Stimulated activated CD4-positive, alpha-beta T cell treated with anti-CD3 and anti-CD28 coated beads, Interleukin-4, amount 100 ng/mL, for 24 hours (primary cell): ENCODE measurements around the gene MAP3K21.

ENCODE experiments used
- DNase-seq: peaks from one replicate; pipeline ENCODE4 v3.0.0-alpha.2; 2020

Gene MAP3K21

DNA sequence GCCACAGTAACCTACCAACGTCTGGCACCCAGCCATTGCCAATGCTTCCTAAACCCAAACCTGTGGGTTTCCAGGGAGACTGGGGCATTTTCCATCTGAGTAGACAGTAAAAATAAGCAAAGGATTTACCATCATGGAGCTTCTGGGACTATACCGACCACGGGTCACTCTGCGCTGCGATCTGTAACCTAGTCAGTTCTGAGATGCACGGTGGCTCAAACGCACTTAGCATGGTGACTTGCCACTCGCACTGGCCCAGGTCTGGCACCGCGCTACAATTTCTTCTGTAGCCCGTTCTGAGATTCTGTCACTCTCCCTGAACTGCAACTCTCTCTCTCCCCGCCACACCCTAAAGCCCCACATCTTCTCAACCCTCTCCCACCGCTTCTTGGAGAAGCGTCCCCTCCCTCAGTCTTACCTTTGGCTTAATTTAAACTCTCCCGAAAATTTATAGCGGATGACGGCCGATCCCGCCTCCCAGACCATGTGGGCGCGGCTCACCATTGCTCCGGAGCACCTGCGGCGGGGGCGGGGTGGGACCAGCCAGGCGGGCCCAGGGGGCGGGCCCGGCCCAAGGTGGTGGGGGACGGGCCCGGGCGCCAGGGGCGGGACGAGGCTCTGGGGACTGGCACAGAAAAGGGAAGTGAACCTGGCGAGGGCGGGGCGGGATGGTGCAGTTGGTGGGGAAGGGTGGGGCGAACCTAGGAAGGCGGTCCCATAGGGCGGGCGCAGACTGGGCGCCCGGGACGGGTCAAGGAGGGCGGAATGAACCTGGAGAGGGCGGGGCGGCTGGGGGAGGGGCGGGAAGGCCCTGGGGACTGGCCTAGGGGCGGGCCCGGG, 493 bp upstream of the MAP3K21 start:
- DNase-seq, result peak; percentile 83

DNA sequence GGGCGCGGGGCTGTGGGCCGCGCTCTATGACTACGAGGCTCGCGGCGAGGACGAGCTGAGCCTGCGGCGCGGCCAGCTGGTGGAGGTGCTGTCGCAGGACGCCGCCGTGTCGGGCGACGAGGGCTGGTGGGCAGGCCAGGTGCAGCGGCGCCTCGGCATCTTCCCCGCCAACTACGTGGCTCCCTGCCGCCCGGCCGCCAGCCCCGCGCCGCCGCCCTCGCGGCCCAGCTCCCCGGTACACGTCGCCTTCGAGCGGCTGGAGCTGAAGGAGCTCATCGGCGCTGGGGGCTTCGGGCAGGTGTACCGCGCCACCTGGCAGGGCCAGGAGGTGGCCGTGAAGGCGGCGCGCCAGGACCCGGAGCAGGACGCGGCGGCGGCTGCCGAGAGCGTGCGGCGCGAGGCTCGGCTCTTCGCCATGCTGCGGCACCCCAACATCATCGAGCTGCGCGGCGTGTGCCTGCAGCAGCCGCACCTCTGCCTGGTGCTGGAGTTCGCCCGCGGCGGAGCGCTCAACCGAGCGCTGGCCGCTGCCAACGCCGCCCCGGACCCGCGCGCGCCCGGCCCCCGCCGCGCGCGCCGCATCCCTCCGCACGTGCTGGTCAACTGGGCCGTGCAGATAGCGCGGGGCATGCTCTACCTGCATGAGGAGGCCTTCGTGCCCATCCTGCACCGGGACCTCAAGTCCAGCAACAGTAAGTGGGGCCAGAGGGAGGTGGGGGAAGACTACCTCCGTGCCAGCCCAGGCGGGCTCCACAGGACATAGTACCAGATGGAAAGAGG, 808 bp downstream of the MAP3K21 start:
- DNase-seq, result peak; percentile 7

DNA sequence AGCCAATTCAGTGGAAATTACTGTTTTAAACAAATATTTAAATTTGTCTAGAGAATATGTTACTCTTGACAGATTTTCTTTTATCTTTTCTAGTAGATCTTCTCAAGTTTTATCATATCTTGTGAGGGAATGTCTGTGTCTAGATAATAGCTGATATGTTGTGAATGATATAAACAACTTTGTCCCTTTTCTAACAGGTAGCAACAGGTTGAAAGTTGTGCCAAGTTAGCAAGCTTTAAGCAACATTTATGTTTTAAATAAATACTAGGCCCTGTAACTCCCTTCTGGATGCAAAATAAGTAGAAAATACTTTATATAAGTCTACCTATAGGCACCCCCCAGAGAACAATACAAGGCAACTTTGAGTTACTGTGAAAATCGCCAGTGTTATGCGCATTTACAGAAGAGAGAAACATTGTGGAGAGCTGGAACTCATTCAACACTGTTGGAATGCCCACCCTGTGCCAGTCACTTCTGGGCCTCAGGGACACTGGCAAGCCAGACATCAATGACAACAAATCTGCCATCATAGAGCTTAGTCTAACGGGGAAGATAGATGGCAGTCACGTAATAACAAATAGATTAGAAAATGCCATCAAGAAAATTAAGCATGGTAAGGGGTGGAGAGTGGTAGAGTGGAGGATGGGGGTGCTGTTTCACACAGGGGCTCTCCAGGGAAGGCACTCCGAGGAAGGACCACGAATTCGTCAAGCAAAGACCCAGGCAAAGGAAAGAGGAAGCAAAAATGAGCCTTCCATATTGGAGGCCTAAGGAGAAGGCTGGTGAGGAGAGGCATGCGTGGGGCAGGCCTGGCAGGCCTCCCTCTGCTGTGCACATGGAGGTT, 4.4 kb downstream of the MAP3K21 start:
- no peak for DNase-seq

DNA sequence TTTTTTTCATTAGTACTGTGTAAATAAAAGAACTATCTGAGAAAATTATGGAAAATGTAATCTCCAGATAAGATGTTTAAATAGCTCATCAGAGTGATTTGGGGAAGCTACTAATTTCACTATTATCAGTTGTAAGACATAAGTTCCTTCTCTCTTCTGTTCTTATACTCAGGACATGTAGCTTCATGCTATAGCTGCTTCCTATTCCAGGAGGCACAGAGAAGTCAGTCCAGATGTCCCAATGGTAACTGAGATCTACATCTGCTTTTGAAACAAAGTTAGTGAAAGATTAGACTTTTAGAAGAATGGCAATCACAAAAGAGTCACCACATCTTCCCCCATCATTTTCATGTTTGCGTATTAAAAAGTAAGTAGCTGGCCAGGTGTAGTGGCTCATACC, 5.6 kb downstream of the MAP3K21 start:
- DNase-seq, result no peak

DNA sequence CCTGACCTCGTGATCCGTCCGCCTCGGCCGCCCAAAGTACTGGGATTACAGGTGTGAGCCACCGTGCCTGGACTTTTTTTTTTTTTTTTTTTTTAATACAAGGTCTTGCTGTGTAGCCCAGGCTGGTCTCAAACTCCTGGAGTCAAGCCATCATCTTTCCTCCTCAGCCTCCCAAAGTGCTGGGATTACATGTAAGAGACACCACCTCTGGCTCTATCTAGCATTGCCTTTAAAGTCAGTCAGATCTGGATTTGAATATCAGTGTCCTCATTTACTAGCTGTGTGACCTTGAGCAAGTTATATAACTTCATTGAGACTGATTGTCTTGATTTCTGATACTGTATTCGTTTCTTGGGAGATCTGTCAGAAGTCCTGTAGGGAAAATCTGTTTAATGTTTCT, 6.6 kb downstream of the MAP3K21 start:
- DNase-seq, result no peak

DNA sequence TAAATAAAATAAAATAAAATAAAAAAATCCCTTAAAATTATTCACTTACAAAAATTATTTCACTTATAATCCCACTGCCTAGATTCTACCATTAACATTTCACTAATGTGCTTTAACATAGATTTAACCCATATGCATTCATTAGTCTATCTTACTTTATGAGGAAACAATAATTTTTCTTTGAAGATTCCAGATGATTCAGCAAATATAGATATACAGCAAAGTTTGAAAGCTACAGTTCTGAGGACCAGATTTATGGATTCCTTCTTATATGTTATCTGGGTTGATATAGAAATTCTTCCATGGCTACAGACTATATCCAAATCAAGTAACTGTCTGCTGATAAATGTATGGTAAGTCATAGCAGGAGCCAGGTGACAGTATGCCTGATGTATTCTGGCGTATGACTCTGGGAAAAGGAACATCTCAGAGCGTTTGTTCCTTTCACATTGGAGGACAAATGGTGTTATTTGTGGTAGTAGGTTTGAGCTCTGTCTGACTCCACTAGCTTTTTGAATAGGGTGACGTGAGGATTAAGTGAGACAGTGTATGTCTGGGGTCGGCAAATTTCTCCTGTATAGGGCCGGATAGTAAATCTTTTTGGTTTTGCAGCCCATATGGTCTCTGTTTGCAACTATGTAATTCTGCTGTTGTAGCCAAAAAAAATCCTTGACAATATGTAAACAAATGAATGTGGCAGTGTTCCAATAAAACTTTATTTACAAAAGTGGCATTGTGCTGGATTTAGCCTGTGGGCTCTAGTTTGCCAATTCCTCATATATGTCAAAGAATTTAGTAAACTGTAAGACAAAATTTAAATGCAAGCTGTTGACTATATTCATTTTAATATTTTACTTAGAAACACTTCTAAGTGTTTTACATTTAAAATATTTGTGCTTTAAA, 9.3 kb downstream of the MAP3K21 start:
- no peak for DNase-seq

DNA sequence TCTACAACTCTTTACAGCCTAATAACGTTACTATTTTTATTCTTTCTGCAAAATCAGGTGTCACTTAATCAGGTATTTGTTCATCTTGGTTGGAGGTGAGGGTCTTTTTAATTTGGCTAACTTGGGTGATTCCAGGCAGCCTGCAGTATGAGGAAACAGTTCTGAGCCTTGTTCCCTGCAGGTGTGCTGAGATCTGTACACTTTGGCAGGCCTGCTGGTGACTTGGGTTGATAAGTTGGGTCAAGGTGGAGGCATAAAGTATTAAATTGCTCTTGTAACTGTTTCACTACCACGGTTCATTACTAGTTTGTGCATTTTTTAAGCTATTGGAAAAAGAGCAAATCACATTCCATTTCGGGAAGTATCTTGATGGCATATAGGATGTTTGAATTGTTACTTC, 10.0 kb downstream of the MAP3K21 start:
- DNase-seq, result no peak

DNA sequence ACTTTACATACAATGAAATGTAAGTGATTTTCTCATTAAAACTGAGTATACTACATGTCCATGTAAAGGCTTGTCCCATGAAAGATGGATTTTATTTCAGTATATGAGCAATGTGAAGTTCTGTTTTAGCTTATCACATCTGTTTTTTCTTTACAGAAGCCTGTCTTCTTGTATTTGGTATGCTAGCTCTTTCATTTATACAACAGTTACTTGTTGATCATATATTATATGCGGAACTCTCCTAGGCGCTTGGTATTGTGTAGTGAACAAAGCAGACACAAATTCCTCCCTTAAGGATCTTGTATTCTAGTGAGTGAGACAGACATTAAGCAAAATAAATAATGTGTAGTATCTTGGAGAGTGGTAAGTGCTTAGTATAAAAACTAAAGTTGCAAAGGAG, 10.6 kb downstream of the MAP3K21 start:
- DNase-seq, result no peak

DNA sequence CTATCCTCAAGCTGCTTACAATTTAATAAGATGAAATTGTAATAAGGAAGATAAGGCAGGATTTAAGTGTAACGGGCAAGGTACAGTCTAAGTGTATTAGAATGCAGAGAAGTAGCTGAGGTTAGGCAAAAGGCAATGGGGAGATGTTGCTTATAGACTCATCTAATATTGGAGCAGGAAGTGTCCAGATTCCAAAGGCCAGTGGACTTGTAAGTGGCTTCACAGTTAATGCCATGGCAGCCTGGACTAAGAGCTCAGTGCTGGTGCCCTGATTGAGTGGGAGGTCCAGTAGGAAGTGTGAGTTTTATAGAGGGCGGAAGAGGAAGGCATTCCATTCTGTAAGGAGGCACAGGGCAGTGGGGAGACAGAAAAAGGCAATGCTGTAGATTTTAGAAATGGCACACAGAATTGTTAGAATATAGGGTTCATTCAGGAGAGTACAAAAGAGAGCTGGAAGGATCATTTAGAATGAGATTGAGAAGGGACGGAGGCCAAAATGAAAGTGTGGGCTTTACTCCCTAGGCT, 12.6 kb downstream of the MAP3K21 start:
- DNase-seq, result no peak

DNA sequence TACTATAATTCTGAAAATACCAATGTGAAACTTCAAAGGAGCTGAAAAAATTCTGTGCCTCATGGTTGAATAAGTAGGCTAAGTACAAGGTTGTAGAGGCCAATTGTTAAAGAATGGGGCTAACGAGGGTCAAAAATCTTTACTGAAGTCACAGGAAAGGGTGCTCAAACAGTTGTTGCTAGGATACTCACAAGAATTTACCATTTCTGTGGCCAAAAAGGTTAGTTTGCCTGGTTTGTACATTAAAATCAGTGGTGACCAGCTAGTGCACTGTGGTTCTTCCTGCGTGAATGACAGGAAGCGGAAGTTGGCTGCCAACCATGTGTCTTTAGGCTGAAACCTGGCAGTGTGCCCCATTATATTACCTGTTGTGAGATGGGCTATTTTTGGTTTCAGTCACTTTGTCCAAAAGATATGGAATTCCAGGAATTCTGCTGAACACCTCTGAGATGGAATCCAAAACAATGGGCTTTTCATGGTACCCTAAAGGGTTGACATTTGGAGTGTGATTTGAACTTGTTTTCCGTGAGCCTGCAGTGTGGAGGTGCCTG, 13.5 kb downstream of the MAP3K21 start:
- DNase-seq, result no peak

DNA sequence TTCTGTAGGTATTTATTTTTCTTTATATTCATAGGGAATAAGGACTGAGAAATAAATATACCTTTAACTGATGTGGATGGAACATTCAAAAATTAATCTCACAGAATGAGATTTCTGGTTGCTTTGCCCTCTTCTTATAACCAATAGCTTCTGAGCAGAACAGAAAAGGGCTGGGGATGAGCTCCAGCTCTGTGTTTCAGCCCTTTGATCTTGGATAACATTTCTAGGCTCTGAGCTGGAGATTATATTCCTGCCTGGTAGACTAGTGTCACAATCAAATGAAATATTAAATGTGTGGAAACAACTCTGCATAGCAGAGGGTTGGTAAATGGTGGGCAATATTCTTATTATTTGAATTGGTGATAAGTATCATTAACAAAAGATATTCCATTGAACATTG, 14.6 kb downstream of the MAP3K21 start:
- no peak for DNase-seq

DNA sequence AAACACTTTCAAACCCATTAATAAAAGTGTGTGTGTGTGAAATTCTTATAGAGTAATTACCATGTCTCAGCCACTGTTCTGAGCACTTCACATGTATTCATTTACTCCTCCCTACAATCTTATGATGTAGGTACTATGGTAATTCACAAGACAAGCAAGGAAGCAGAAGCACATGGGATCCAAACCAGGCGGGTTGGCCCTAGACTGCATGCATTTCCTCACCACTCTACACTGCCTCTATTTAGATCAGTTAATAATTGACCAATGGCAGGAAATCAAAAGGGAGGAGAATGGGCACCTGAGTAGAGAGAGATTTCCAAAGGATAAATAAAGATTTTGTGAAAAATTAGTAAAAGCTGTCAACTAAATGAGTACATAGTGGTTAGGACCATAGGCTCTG, 15.7 kb downstream of the MAP3K21 start:
- no peak for DNase-seq

DNA sequence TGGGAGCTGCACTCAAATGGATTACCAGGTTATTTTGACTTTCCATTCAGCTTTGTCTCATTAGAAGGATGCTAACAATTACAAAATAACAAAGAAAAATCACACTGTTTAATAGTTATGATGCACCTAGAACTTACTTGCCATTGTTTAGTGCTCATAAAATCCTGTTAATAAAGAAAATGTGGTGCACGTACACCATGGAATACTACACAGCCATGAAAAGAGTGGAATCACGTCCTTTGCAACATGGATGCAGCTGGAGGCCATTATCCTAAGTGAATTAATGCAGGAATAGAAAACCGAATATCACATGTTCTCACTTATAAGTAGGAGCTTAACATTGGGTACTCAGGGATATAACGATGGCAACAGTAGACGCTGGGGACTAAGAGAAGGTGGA, 19.8 kb downstream of the MAP3K21 start:
- DNase-seq, result no peak

DNA sequence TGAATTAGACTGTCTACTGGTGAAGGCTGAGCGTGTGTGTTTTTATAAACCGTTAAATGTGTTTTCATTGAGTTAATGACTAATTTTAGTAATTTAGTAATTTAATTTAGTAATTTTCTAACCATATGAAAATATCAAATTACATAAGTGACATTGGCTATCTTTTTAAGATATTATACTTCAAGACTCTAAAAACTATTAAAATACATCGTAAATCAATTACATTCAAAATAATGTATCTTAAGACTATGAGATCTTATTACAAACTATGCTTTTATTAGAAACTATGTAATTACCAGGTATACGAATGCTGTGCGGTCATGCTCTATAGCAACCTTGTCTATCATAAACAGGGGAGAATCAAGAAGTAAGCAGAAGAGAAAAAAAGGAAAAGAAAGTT, 21.6 kb downstream of the MAP3K21 start:
- DNase-seq, result no peak

DNA sequence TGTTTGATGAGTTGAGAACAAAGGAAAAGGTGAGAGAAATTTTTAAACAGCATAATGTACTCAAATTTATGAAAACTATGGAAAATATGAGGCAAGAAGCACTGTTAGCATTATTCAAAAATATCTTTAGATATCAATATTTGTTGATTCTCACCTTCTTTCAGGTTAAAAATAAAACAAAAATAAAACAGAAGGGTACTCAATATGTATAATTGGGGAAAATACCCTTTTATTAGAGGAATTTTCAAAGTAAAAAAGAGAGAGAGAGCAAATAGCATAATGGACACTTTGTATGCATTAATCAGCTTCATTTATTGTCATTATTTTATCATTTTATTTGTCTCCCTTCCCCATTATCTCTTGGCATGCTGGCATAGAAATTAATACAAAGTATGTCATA, 27.5 kb downstream of the MAP3K21 start:
- DNase-seq, result no peak

DNA sequence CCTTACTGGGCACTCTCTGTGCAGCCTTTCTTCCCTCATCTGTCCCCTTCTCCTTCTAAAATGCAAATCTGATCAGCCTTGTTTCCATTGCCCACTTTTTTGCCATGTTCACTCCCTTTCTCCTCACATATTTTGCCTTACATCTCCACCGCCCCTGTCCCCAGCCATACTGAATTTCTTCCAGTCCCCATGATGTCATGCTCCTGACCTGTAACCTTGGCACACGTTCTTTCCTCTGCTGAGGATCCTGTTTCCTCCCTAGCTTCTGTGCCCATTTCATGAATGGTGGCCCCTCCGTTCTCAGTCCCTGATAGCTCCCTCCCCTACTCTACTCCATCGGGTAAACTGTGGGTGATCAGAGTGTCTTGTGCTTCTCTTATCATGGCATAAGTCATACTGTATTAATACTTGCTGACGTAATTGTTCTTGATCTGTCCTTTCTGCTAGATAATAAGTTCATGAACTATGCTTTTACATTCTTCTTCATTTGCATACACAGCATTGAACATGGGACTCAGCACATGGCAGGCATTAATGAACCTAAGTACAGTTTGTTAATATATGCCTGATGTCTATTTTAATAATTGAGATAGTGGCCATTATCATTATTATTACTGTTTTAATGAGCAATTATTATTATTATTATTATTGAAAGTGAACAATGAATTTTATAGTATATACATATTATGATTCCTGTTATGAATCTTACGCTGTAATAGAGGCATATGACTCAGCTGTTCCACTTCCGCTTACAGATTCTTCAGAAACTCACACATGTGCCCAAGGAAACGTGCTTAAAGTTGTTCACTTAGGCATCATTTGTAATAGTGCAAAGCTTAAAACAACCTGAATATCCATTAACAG, 28.5 kb downstream of the MAP3K21 start:
- peak; percentile 51 for DNase-seq

DNA sequence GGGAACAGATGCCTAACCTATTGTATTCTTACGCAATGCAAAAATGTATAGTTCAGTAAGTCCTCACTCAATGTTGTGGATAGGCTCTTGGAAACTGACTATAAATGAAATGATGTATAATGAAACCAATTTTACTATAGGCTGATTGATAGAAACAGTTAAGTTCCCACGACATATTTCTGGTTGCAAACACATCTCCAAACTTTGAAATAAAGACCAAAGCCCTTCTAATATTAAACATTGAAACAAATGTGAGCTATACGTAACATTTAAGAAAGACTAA, 29.1 kb downstream of the MAP3K21 start:
- DNase-seq, result no peak

DNA sequence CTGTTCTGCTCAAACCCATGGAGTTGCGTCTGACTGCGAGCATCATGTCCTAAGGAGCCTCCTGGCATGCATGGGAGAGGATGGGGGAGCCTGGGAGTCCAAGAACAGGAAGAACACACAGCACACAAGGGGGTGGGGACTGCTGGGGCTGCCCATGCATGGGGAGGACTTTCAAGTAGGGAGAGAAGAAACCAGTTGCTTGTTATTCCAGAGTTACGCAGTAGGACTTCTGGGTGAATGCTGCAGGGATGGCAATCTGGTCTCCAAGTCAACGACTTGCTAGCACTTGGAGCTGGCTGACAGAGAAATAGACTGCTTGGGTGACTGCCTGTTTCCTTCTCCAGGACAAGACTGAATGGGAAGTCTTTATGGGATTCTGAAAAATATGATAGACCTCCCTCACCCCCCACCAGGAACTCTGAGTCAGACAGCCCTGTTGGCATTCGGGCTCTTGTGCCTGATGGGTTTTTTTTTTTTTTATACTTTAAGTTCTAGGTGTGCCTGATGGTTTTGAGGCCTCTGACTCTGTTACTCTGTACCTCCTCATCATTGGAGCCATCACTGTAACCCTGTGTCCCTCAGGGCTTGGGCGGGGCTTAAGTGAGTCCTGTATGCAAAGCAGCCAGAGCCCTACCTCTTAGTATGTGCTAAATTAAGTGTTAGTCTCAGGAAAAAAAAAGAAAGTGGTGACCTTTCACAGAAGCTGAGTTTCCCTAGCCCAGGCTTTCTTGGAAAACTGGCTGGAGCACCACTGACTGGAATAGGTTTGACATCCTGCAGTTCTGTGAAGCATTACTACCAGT, 30.3 kb downstream of the MAP3K21 start:
- DNase-seq, result no peak

DNA sequence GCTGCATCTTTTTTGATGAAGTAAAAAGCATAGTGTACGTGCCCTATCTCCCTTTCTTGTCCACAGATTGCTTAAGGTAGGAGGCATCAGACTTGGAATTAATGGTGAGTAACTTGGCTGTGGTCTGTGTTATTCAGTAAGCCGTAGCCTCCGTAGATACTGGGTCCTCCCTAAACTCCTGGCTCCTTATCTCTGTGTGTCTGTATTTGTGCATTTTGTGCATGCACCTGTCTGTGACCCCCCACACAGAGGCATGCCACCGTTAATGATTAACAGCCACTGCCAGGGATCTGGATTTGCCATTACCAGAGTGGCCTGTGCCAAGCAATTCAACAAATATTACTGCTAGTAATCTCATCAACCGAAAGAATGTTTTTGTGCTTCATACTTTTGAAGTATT, 31.9 kb downstream of the MAP3K21 start:
- no peak for DNase-seq

DNA sequence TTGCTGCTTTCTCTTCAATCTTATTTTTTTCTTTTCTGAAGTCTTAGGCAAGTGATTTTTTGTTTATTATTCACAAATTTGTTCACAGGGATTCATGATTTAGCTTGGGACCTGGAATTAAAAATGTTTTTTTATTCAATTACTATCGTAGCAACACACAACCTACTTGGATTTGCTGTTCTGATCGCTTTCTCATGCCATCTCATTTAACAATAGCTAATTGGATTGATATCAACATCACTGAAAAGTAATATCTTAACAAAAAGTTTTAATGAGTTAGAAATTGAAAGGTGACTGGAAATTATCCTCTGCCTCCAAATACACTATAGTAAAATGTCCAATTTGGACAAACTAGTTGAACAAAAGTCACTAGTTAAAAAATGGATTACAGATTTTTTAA, 32.4 kb downstream of the MAP3K21 start:
- DNase-seq, result no peak
